ENCODE results near the gene RAB7A. TPM values are rescaled to one million over a fixed set of nuclear protein-coding genes. Genes with fewer than 3 reads are reported as not detected.
"Not testable (repeated sequence)": the region's sequence is repeated elsewhere in the genome, so short reads cannot be mapped to it uniquely, and the experiment has no call there.

The RAB7A gene
- total and polyA plus RNA-seq, 2 experiments from 2014 or later = 71.3 to 255 TPM

GRCh38 chr3:128767094-128767750 is 41.2 kb downstream of the RAB7A start:
- H3K4me2 ChIP-seq (ENCODE audit: unreplicated experiment) = no peak overlapping the region
- H3K9me2 ChIP-seq (ENCODE audit: insufficient read depth) = no peaks in the 10 kb centered on the region
- no peak overlapping the region for H3K9ac ChIP-seq
- peaks cover 99% of the 10 kb centered on the region for H3K79me2 ChIP-seq (ENCODE audit: insufficient read depth)
- peaks cover 22% of the 10 kb centered on the region; the same call in 1 of the 2 replicates for H4K20me1 ChIP-seq (ENCODE audit: insufficient read depth)
- no peaks in the 10 kb centered on the region for H3K36me3 ChIP-seq (ENCODE audit: low read depth)
- no peak for DNase-seq
- H3K27me3 ChIP-seq (replicated peaks; ENCODE audit: insufficient read depth) = no peaks in the 10 kb centered on the region
- H3K4me1 ChIP-seq (ENCODE audit: insufficient read depth) = no peaks in the 10 kb centered on the region; the same call in 1 of the 2 replicates
- no peak overlapping the region for H2AFZ ChIP-seq
- peaks cover 3% of the 10 kb centered on the region; the same call in 1 of the 2 replicates for H3F3A ChIP-seq (ENCODE audit: insufficient read depth)
- no peaks in the 10 kb centered on the region for H3K9me3 ChIP-seq (ENCODE audit: low read depth)
- 56 to 58% methylated on average over 6 of the region's 6 CpGs for WGBS, 2 experiments (ENCODE audit: low coverage in 1 of 2, low lambda C conversion rate in 2 of 2, missing lambda C conversion rate in 2 of 2)
- TF ChIP-seq EZH2 (IDR thresholded peaks at IDR 0.05; ENCODE audit: insufficient read depth, poor library complexity, severe bottlenecking) (no peak), EZH2phosphoT487 (IDR thresholded peaks at IDR 0.05; ENCODE audit: insufficient read depth, low read depth) (no peak)
- H3K4me3 ChIP-seq = no peak overlapping the region
- in situ Hi-C loops (cut with MboI) = no loop called here
- no peak overlapping the region for H3K27ac ChIP-seq

DNA sequence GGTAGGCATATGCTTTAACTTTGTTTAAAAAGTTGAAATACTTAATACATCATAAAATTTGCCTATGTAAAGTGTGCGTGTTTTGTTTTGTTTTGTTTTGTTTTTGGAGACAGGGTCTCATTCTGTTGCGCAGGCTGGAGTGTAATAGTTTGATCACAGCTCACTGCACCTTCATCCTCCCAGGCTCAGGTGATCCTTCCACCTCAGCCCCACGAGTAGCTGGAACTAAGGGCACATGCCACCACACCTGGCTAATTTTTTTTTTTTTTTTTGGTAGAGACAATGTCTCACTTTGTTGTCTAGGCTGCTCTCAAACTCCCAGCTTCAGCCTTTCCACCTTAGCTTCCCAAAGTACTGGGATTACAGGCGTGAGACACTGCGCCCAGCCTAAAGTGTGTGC is 42.5 kb downstream of the RAB7A start:
- H3K27ac ChIP-seq = no peak overlapping the region
- DNase-seq = no peak
- H4K20me1 ChIP-seq (ENCODE audit: insufficient read depth) = peaks cover 22% of the 10 kb centered on the region; the same call in 1 of the 2 replicates
- no peaks in the 10 kb centered on the region for H3K27me3 ChIP-seq (replicated peaks; ENCODE audit: insufficient read depth)
- no peaks in the 10 kb centered on the region; the same call in 1 of the 2 replicates for H3K4me1 ChIP-seq (ENCODE audit: insufficient read depth)
- H3K9me2 ChIP-seq (ENCODE audit: insufficient read depth) = no peaks in the 10 kb centered on the region
- H3K4me2 ChIP-seq (ENCODE audit: unreplicated experiment) = no peak overlapping the region
- no peak overlapping the region for H3K9ac ChIP-seq
- H3K79me2 ChIP-seq (ENCODE audit: insufficient read depth) = peaks cover 98% of the 10 kb centered on the region
- H3K36me3 ChIP-seq (ENCODE audit: low read depth) = no peaks in the 10 kb centered on the region
- WGBS, 2 experiments (ENCODE audit: low coverage in 1 of 2, low lambda C conversion rate in 2 of 2, missing lambda C conversion rate in 2 of 2) = 75 to 79% methylated on average over 5 of the region's 5 CpGs
- TF ChIP-seq EZH2 (IDR thresholded peaks at IDR 0.05; ENCODE audit: insufficient read depth, poor library complexity, severe bottlenecking) = no peak
- no peak for TF ChIP-seq EZH2phosphoT487 (IDR thresholded peaks at IDR 0.05; ENCODE audit: insufficient read depth, low read depth)
- in situ Hi-C loops (cut with MboI) = no loop called here
- no peak overlapping the region for H3K4me3 ChIP-seq
- no peak overlapping the region for H2AFZ ChIP-seq
- H3K9me3 ChIP-seq (ENCODE audit: low read depth) = no peaks in the 10 kb centered on the region
- H3F3A ChIP-seq (ENCODE audit: insufficient read depth) = peaks cover 3% of the 10 kb centered on the region; the same call in 1 of the 2 replicates

- Histone ChIP-seq H3K9ac (no peak overlapping the region), H3K4me3 (no peak overlapping the region), H3K27ac (no peak overlapping the region), H2AFZ (no peak overlapping the region), H4K20me1 (ENCODE audit: insufficient read depth) (peaks cover 25% of the 10 kb centered on the region; the same call in 1 of the 2 replicates), H3K27me3 (replicated peaks; ENCODE audit: insufficient read depth) (no peaks in the 10 kb centered on the region), H3K4me1 (ENCODE audit: insufficient read depth) (no peaks in the 10 kb centered on the region; the same call in 1 of the 2 replicates), H3K36me3 (ENCODE audit: low read depth) (no peaks in the 10 kb centered on the region), H3K9me2 (ENCODE audit: insufficient read depth) (no peaks in the 10 kb centered on the region), H3K9me3 (ENCODE audit: low read depth) (no peaks in the 10 kb centered on the region), H3K79me2 (ENCODE audit: insufficient read depth) (peaks cover 98% of the 10 kb centered on the region), H3F3A (ENCODE audit: insufficient read depth) (peaks cover 3% of the 10 kb centered on the region; the same call in 1 of the 2 replicates), H3K4me2 (ENCODE audit: unreplicated experiment) (no peak overlapping the region)
- WGBS, 2 experiments (ENCODE audit: low coverage in 1 of 2, low lambda C conversion rate in 2 of 2, missing lambda C conversion rate in 2 of 2) = 85 to 86% methylated on average over 4 of the region's 4 CpGs
- in situ Hi-C loops (cut with MboI) = no loop called here
- TF ChIP-seq EZH2 (IDR thresholded peaks at IDR 0.05; ENCODE audit: insufficient read depth, poor library complexity, severe bottlenecking) (no peak), EZH2phosphoT487 (IDR thresholded peaks at IDR 0.05; ENCODE audit: insufficient read depth, low read depth) (no peak)
- no peak for DNase-seq
These were observed 44.4 kb downstream of the RAB7A start for GRCh38 chr3:128770387-128770786.

GRCh38 chr3:128773189-128773588 is 47.2 kb downstream of the RAB7A start:
- Histone ChIP-seq H4K20me1 (ENCODE audit: insufficient read depth) (peaks cover 42% of the 10 kb centered on the region; the same call in 1 of the 2 replicates), H3K79me2 (ENCODE audit: insufficient read depth) (peaks cover 98% of the 10 kb centered on the region)
- in situ Hi-C loops (cut with MboI); H3K9me2 ChIP-seq (ENCODE audit: insufficient read depth); H3K4me1 ChIP-seq (ENCODE audit: insufficient read depth); H3K9me3 ChIP-seq (ENCODE audit: low read depth); H3K27ac ChIP-seq; H3K27me3 ChIP-seq (replicated peaks; ENCODE audit: insufficient read depth); H3K9ac ChIP-seq; H2AFZ ChIP-seq; H3K4me3 ChIP-seq; DNase-seq; H3K4me2 ChIP-seq (ENCODE audit: unreplicated experiment); H3K36me3 ChIP-seq (ENCODE audit: low read depth); H3F3A ChIP-seq (ENCODE audit: insufficient read depth): not testable (repeated sequence)
- WGBS, 2 experiments (ENCODE audit: low coverage in 1 of 2, low lambda C conversion rate in 2 of 2, missing lambda C conversion rate in 2 of 2) = 98% methylated on average over 12 to 31 of the region's 31 CpGs

DNA sequence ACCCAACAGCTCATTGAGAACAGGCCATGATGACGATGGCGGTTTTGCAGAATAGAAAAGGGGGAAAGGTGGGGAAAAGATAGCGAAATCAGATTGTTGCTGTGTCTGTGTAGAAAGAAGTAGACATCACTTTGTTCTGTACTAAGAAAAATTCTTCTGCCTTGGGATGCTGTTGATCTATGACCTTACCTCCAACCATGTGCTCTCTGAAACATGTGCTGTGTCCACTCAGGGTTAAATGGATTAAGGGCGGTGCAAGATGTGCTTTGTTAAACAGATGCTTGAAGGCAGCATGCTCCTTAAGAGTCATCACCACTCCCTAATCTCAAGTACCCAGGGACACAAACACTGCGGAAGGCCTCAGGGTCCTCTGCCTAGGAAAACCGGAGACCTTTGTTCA is 47.6 kb downstream of the RAB7A start:
- H3K9me3 ChIP-seq (ENCODE audit: low read depth); DNase-seq; H3K27ac ChIP-seq; H3K9ac ChIP-seq; H3F3A ChIP-seq (ENCODE audit: insufficient read depth); H3K4me1 ChIP-seq (ENCODE audit: insufficient read depth); H3K36me3 ChIP-seq (ENCODE audit: low read depth); H3K4me3 ChIP-seq; in situ Hi-C loops (cut with MboI); H3K27me3 ChIP-seq (replicated peaks; ENCODE audit: insufficient read depth); H2AFZ ChIP-seq; H3K4me2 ChIP-seq (ENCODE audit: unreplicated experiment); H3K9me2 ChIP-seq (ENCODE audit: insufficient read depth): not testable (repeated sequence)
- H3K79me2 ChIP-seq (ENCODE audit: insufficient read depth) = peaks cover 98% of the 10 kb centered on the region
- peaks cover 46% of the 10 kb centered on the region; the same call in 1 of the 2 replicates for H4K20me1 ChIP-seq (ENCODE audit: insufficient read depth)
- 81 to 84% methylated on average over 5 to 6 of the region's 6 CpGs for WGBS, 2 experiments (ENCODE audit: low coverage in 1 of 2, low lambda C conversion rate in 2 of 2, missing lambda C conversion rate in 2 of 2)
